HG02763 (cell line): Measurements from ENCODE around the gene CDH5.

Experiments
- ATAC-seq: cut with Tn5 transposase; IDR thresholded peaks from one replicate; pipeline ENCODE4 v1.9.1; 2021; ENCODE audit warnings: mild to moderate bottlenecking, moderate library complexity; ENCODE audit not compliant: unreplicated experiment

Gene CDH5

DNA sequence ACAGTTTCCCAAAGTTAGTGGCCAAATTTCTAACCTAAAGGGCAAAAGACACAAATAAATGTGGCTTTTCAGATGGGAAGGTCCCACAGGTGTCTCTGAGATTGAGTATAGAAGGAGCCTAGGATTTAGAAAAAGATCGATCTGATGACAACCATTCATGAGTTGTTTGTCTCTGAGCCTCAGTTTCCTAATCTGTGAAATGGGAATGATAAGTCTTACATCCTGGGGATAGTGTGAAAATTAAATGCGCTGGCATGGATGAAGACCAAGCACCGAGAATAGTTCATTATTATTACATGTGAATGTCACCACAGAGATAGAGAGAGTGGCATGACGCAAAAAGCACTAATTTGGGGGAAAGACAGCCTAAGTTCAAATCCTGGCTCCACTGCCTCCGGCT, 7.2 kb downstream of the CDH5 start:
- no peak for ATAC-seq

DNA sequence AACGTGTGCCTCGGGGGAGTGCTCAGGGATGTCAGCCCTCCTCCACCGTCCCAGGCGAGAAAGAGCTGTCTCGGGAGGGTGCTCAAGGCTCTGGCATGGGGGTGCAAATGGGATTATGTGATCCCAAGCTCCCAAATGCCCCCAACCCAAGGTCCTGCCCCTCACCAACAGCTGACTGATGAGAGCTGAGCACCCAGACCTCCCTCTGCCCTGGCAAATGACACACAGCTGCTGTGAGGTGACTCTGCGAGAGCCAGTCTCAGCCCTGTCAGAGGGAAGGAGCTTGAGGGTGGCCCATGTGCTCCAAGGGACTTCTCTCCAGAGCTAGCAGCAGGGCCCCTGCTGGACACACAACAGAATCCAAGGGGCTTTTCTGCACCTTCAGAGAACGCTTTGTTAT, 7.7 kb downstream of the CDH5 start:
- ATAC-seq: no peak

DNA sequence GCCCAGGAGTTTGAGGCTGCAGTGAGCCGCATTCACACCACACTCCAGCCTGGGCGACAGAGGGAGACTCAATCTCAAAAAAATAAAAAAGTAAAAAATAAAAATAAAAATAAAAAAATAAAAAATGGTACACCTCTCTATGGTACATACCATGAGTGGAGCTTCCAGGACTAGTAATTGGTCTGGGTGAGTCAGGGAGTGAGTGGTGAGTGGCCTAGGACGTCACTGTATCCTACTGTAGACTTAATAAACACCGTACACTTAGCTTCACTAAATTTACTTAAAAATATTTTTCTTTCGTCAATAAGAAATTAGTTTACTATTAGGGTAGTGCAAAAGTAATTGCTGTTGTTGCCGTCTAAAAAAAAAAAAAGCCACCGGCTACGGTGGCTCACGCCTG, 9.0 kb downstream of the CDH5 start:
- ATAC-seq: no peak

DNA sequence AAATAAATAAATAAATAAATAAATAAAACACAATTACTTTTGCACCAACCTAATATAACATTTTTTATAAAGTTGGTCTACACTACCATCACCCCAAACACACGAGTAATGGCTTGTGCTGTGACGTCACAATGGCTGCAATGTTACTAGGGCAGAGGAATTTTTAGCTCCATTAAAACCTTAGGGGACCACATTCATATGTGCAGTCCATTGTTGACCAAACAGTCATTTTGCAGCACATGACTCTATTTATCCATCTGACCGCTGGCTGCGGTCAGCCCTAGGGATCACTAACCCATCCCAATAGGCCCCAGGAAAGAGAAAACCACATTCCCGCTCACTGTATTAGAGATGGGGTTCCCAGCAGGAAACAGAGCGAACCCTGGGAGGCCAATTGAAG, 9.6 kb downstream of the CDH5 start:
- ATAC-seq: no peak

DNA sequence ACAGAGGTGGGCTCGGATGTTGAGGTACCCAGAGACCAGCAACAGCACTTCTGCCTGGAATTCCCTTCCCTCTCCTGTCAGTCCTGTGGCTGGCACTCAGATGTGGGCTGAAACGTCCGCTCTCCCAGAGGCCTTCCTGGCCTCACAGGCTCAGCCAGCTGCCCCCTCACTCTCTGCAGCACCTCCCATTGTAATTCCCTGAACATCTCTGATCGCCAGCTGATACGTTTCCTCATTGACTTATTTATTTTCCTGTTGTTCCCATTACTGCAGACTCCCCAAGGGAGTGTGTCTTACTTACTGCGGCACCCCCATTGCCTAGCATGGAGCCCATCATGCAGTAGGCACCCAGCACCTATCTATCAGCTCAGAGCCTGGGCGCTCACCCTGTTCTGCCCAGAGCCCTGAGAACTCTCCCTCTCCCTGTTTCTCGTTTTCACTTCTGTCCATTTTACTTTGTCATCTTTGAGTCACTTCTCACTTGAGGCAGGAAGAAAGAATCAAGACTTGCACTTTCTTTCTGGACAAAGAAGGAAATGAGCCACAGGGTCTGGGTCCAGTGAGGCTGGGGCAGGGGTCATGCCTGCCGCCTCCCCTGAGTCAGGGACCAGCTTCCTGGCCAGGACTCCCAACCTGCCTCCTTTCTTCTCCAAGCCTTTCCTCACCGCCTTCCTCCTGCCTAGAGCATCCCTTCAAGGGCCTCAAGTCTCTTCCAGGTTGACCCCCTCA, 10.2 kb downstream of the CDH5 start:
- no peak for ATAC-seq

DNA sequence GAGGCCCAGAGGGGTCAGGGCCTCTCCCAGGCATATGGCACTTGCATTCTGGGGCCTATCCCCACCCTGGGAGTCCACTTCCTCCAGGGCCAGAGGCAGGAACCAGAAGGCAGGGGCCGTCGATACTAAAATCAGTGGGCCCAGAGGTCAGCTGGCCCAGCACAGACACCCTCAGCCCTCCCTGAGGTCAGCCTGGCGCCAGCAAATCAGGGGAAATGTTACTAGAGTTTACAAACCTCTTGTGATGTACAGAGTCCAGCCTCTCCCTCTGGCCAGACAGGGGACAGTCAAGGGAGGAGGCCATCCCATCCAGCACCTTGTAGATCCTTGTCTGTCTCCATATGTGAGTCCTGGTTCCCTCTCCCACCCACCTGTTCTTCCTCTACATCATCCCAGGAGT, 10.8 kb downstream of the CDH5 start:
- no peak for ATAC-seq

DNA sequence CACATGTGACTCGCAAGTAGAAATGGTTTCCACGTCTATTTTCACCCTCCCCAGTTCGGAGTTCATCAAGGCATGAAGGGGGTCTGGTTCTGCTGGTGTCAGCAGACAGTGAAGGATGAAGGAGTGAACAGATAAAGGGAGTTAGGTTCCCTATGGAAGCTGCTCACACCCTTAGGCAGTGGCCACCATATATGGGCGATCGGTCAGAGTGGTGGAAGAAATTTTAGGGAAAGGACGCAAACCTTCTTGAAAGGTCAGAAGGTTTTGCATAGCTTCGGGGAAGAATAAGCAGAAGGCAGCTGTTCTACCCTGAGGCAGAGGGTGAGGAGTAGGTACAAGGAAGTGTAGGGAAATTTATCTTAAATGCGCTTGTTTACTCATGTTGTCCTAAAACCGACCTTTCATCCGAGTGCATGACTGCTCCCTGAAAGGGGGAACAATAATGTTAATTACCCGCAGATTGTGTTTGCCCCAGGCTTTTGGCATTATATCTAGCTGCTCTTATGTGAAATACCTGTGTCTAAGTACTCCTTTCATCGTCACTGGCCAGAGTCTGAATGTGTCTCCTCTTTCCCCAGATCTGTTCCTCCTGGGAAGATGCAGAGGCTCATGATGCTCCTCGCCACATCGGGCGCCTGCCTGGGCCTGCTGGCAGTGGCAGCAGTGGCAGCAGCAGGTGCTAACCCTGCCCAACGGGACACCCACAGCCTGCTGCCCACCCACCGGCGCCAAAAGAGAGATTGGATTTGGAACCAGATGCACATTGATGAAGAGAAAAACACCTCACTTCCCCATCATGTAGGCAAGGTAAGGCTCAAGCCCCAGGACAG, 12.5 kb downstream of the CDH5 start:
- ATAC-seq: no peak

DNA sequence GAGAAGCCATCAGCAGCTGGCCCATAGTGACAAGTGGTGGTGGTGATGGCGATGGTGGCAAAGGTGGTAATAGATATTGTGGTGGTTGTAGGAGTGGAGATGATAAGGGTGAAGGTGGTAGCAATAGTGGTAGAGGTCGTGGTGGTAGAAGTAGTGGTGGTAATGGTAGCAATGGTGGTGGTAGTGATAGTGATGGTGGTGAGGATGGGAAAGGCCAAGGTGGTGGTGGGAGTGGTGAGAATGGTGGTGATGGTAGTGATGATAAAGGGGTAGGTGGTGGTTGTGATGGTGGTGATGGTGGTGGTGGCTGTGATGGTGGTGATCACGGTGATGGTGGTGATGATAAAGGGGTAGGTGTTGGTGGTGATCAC, 13.1 kb downstream of the CDH5 start:
- ATAC-seq: no peak

DNA sequence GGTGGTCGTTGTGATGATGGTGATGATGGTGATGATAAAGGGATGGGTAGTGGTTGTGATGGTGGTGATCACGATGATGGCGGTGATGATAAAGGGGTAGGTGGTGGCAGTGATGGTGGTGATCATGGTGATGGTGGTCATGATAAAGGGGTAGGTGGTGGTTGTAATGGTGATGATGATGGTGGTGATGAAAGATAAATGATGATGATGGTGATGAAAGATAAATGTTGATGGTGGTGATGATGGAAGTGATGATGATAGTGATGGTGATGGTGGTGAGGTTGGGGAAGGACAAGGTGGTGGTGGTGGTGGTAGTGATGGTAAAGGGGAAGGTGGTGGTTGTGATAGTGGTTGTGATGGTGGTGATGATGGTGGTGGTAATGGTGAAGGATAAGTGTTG, 13.9 kb downstream of the CDH5 start:
- no peak for ATAC-seq

DNA sequence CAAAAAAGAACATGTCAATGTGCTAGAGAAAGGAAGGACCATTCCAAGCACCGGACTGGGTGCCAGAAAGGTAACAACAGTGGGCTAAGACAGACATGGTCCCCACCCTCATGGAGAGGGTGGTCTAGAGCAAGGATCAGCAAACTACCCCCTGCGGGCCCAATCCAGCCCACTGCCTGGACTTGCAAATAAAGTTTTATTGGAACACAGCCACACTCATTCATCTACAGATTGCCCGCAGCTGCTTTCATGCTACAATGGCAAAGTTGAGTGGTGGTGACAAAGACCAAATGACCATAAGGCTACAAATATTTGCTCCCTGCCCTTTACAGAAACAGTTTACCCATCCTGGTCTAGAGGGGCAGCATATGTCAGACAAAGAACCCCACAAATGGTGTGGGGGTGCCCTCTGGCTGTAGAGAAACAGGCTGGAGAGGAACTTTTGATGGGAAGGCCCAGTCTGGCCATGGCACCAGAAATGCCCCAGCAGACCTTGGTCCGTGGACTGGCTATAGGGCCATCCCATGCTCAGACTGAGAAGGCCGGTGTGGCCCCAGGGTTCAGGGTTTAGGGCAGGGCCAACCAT, 15.2 kb downstream of the CDH5 start:
- ATAC-seq: no peak

DNA sequence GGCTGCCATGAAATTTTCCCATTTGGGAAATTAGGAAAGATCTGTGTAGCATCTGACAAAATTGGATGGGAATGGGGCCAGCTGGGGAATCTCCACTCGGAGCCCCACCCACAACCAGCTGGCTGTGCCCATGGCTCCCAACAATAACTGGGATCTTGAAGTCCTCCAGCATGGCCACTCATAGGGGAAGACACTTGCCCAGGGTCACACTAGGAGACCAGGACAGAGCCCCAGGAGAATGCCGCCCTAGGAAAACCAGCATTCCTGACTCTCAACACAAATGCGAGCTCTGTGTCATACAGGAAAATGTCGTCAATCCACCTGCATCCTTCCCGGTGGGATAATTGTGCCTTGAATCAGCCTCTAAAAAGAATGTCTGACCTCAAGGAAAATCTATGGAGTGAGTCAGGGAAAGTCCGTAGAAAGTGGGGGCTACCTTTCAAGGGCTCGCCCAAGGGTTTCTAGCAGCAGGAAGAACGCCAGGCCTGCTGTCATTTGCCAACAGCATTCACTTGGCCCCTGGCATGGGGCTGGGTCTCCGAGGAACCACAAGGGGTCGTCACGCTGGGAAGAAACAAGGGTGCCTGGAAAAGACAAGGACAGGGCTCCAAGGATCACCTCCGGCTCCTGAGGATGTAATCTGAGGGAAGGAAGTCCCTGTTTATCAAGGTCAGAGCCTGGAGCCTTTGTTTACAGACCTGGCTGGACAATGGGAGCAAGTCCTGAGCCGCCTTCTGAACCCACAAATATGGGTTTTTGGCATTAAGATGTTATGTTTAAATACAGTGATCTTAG, 15.9 kb downstream of the CDH5 start:
- no peak for ATAC-seq

DNA sequence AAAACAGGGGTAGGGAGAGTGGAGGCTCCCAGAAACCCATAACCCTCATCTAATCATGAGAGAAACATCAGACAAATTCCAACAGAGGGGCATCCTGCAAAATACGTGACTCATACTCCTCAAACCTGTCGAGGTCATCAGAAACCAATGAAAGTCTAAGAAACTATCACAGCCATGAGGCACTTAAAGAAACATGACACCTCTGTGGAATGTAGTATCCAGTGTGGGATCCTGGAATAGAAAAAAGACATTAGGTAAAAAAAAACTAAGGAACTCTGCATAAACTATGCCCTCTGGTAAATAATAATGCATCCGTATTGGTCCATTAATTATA, 16.4 kb downstream of the CDH5 start:
- no peak for ATAC-seq

DNA sequence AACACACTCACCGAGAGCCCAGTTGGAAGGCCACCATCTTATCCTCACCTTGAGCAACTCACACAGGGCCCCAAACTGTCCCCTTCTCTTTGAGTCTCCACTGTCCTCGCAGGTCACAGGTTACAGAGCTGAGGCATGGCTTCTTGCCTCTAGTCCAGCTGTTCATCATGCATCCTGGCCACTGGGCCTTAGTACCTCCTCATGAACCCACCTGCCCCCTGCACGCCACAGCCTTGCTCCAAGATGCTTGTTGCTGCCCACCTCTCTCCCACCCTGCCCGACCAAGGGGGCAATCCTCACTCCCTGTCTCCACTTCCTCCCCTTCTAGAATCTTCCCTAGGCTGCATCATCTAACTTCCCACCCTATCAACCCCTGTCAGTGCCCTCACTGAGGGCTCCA, 17.1 kb downstream of the CDH5 start:
- ATAC-seq: no peak

DNA sequence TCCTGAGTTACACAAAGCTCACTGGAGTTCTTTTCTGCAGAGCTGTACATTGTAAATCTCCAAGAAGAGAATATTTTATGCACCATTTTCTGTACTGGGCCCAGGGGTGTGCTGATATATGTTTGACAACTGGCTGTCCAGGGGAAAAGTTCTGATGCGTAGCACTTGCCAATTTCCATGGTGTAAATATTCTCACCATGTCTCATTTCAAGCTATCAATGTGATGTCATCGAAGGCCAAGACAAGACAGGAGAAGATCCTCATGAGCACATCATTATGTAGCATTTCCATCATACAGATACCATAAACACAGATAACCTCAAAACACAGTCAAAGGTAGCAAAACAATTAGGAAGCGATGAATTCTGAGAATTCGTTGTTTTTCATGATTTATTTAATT, 18.9 kb downstream of the CDH5 start:
- ATAC-seq: no peak

DNA sequence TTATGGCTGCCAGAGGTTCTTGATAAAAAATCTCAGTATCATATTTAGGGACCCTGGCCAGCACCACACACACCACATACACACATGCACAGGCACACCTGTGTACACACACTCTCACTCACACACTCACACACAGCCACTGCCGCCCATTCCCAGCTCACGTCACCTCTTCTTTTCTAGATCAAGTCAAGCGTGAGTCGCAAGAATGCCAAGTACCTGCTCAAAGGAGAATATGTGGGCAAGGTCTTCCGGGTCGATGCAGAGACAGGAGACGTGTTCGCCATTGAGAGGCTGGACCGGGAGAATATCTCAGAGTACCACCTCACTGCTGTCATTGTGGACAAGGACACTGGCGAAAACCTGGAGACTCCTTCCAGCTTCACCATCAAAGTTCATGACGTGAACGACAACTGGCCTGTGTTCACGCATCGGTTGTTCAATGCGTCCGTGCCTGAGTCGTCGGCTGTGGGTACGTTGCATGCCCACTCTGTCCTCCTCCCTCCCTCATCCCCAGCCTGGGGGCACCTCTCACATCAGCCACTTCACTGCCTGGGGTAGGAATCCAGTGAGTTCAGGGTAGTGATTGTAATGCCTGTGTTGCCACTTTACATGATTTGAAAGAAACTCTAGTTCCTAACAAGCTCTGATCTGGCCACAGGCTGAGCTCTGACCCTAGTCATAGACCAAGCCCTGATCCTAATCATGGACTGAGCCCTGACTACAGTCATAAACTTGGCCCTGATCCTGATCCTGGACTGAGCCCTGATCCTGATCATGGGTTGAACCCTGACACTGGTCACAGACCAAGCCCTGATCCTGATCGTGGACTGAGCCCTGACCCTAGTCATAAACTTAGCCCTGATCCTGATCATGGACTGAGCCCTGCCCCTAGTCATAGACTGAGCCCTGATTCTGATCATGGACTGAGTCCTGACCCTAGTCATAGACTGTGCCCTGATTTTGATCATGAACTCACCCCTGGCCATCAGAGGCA, 20.4 kb downstream of the CDH5 start:
- ATAC-seq: no peak

DNA sequence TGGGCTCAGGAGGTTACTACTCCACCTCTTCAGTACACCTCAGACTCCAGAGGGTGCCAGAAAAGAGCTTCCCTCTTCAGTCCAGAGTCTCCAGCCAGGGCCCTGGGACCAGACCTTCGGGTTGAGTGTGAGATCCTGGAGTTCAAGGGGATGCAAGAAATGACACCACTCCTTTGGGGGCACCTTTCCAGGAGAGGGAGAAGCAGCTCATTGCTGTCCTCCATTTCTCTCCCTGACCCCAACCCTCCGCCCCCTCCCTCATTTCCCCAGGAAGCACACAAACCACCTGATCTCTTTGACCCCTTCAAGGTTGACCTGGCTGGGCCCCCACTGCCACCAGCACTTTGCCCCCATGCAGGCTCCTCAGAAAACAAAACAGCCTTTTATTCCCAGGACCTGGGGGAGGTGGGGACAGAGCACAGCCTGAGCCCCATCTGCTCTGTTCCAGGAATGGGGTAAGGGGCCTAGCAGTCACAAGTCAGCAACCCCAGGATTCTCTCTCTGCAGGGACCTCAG, 21.4 kb downstream of the CDH5 start:
- ATAC-seq: no peak

DNA sequence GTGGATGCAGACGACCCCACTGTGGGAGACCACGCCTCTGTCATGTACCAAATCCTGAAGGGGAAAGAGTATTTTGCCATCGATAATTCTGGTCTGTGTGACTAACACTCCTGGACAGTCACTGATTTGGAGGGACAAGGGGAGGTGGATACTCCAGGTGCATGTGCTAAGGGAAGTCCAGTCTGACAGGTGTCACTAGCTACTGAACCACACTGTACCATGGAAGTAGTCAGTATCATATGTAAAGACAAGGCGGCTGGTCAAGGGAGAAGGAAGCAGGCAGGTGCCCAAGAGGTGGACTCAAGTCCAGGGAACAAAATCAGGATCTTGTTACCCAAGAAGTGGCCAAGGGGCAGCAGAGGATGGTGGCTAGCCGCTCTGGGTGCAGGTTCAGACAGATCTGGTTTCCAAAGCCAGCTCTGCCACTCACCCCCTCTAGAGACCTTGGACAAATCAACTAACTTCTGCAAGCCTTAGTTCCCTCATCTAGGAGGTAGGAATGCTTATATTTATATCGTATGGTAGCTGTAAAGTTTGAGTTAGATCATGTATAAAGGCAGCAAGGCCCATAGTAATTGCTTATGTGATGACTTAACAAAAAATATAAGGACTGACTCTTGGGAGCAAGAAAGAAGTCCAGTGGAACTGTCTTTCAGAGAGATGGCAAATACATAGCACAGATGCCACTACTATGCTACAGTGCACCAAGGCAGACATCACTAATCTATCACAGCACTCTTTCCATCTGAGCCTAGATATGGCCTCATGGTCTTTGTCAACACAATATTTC, 22.1 kb downstream of the CDH5 start:
- no peak for ATAC-seq

DNA sequence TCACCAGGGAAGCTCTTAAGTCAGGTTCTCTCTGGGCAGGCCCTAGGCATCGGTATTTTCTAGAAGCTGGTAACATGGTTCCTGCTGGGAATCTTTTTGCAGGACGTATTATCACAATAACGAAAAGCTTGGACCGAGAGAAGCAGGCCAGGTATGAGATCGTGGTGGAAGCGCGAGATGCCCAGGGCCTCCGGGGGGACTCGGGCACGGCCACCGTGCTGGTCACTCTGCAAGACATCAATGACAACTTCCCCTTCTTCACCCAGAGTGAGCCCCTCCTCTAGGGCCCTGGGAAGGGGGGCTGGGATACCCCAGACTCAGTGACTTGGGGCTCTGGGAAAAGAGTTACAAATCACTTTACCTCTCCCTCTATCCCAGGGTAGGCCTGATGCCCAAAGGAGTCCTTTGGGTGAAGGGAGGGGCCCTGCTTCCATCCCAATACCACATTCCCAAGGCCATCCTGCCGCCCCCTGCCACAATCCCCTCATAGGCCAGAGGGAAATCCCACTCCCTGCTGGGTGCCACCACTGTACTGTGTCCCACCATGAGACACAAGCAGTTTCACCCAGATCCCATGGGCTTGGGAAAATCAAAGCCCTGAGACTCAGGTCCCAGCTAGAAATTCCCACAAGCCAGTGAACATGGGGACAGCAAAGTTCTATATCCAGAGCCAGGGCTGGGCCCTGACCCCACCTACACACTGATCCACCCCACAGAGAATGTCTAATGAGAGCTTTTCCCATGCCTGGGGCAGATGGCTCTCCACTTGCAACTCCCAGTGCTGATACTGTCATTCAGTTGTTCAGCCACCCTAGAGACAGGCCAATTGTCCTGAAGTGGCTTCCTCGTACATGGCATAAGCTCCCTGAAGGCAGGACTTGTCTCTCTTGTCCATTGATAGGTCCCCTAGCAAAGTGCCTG, 23.0 kb downstream of the CDH5 start:
- no peak for ATAC-seq
